Effector memory CD4-positive, alpha-beta T cell (primary cell): Measurements from ENCODE around the gene ENO3.
"Not testable (repeated sequence)": the region's sequence is repeated elsewhere in the genome, so short reads cannot be mapped to it uniquely, and the experiment has no call there.

Experiments used
- DNase-seq, 3 donors: peaks; one replicate each; pipeline ENCODE4 v3.0.0-alpha.2; 2020
- H3K27ac ChIP-seq: 2 replicates; pipeline ENCODE4 v1.7.0; 2013; ENCODE audit warnings: mild to moderate bottlenecking, low read length, moderate library complexity; ENCODE audit not compliant: insufficient read depth, poor library complexity, severe bottlenecking
- H3K27me3 ChIP-seq: replicated peaks from 2 replicates; pipeline ENCODE4 v1.7.0; 2013; ENCODE audit warnings: mild to moderate bottlenecking, low read length; ENCODE audit not compliant: insufficient read depth, control insufficient read depth, poor library complexity, severe bottlenecking
- H3K36me3 ChIP-seq: 2 replicates; pipeline ENCODE4 v1.7.0; 2013; ENCODE audit warnings: mild to moderate bottlenecking, low read length, moderate library complexity; ENCODE audit not compliant: control insufficient read depth, insufficient read depth
- H3K4me1 ChIP-seq: 2 replicates; pipeline ENCODE4 v1.7.0; 2013; ENCODE audit warnings: low read length, mild to moderate bottlenecking; ENCODE audit not compliant: control insufficient read depth, insufficient read depth, poor library complexity, severe bottlenecking
- H3K4me3 ChIP-seq: 2 replicates; pipeline ENCODE4 v1.7.0; 2013; ENCODE audit warnings: low read length, low read depth, mild to moderate bottlenecking; ENCODE audit not compliant: insufficient read depth, poor library complexity, severe bottlenecking
- H3K9me3 ChIP-seq: 2 replicates; pipeline ENCODE4 v1.7.0; 2013; ENCODE audit warnings: mild to moderate bottlenecking, low read length, moderate library complexity; ENCODE audit not compliant: control insufficient read depth

The ENO3 gene

GRCh38 chr17:4919511-4920047 lies 31.3 kb upstream of the ENO3 start:
- Histone ChIP-seq H3K27me3 (no peaks in the 10 kb centered on the region), H3K4me3 (no peak overlapping the region), H3K4me1 (no peaks in the 10 kb centered on the region), H3K9me3 (no peaks in the 10 kb centered on the region), H3K27ac (no peak overlapping the region), H3K36me3 (no peaks in the 10 kb centered on the region)
- no peak for DNase-seq

- H3K27ac ChIP-seq = no peak overlapping the region
- H3K9me3 ChIP-seq = no peaks in the 10 kb centered on the region
- no peaks in the 10 kb centered on the region for H3K36me3 ChIP-seq
- no peak for DNase-seq
- H3K4me3 ChIP-seq = no peak overlapping the region
- H3K4me1 ChIP-seq = no peaks in the 10 kb centered on the region
- no peaks in the 10 kb centered on the region for H3K27me3 ChIP-seq
Observed at GRCh38 chr17:4920351-4921048, 30.4 kb upstream of the ENO3 start.

GRCh38 chr17:4921320-4921719 lies 29.6 kb upstream of the ENO3 start:
- Histone ChIP-seq H3K4me3 (no peak overlapping the region), H3K9me3 (no peaks in the 10 kb centered on the region), H3K27ac (no peak overlapping the region), H3K4me1 (no peaks in the 10 kb centered on the region), H3K27me3 (no peaks in the 10 kb centered on the region), H3K36me3 (no peaks in the 10 kb centered on the region)
- DNase-seq = no peak

GRCh38 chr17:4926577-4927335 lies 24.2 kb upstream of the ENO3 start:
- not testable (repeated sequence) for H3K27me3 ChIP-seq, H3K9me3 ChIP-seq, H3K4me1 ChIP-seq, H3K4me3 ChIP-seq, H3K27ac ChIP-seq, H3K36me3 ChIP-seq, DNase-seq

- Histone ChIP-seq H3K4me3 (no peak overlapping the region), H3K27me3 (no peaks in the 10 kb centered on the region), H3K36me3 (no peaks in the 10 kb centered on the region), H3K27ac (no peak overlapping the region), H3K9me3 (no peaks in the 10 kb centered on the region), H3K4me1 (peaks cover 3% of the 10 kb centered on the region)
- DNase-seq = no peak
Observed at GRCh38 chr17:4928881-4929280, 22.0 kb upstream of the ENO3 start.

GRCh38 chr17:4931963-4932362 lies 19.0 kb upstream of the ENO3 start, which contains the start of gene GP1BA:
GP1BA (plus strand) TSS chr17:4932277; CDS start chr17:4932605, 328 bp downstream.
- H3K27me3 ChIP-seq = no peaks in the 10 kb centered on the region
- H3K4me1 ChIP-seq = peaks cover 11% of the 10 kb centered on the region
- DNase-seq = no peak
- H3K4me3 ChIP-seq = no peak within 1 kb of the TSS
- peaks cover 8% of the 10 kb centered on the region for H3K36me3 ChIP-seq
- H3K9me3 ChIP-seq = no peaks in the 10 kb centered on the region
- no peak within 1 kb of the TSS for H3K27ac ChIP-seq

- DNase-seq = no peak
- H3K4me1 ChIP-seq = peaks cover 11% of the 10 kb centered on the region
- H3K4me3 ChIP-seq = no peak overlapping the region
- H3K27me3 ChIP-seq = no peaks in the 10 kb centered on the region
- H3K9me3 ChIP-seq = no peaks in the 10 kb centered on the region
- no peak overlapping the region for H3K27ac ChIP-seq
- H3K36me3 ChIP-seq = peaks cover 16% of the 10 kb centered on the region
Observed at GRCh38 chr17:4932756-4933155, 18.2 kb upstream of the ENO3 start.

- Histone ChIP-seq H3K4me1 (peaks cover 15% of the 10 kb centered on the region), H3K4me3 (no peak overlapping the region), H3K36me3 (peaks cover 22% of the 10 kb centered on the region), H3K27ac (no peak overlapping the region), H3K9me3 (no peaks in the 10 kb centered on the region), H3K27me3 (no peaks in the 10 kb centered on the region)
- no peak for DNase-seq
Observed at GRCh38 chr17:4933646-4934045, 17.3 kb upstream of the ENO3 start.

GRCh38 chr17:4934173-4934979 lies 16.5 kb upstream of the ENO3 start:
- peaks cover 22% of the 10 kb centered on the region for H3K36me3 ChIP-seq
- no peak for DNase-seq
- H3K27me3 ChIP-seq = no peaks in the 10 kb centered on the region
- peaks cover 22% of the 10 kb centered on the region for H3K4me1 ChIP-seq
- no peak overlapping the region for H3K4me3 ChIP-seq
- H3K9me3 ChIP-seq = no peaks in the 10 kb centered on the region
- no peak overlapping the region for H3K27ac ChIP-seq
